GM19467 (cell line): Measurements from ENCODE around the gene CARD11.

Source experiments
- ATAC-seq: cut with Tn5 transposase; IDR thresholded peaks from one replicate; pipeline ENCODE4 v1.9.1; 2021; ENCODE audit warnings: mild to moderate bottlenecking, moderate library complexity; ENCODE audit not compliant: unreplicated experiment

Gene CARD11

DNA sequence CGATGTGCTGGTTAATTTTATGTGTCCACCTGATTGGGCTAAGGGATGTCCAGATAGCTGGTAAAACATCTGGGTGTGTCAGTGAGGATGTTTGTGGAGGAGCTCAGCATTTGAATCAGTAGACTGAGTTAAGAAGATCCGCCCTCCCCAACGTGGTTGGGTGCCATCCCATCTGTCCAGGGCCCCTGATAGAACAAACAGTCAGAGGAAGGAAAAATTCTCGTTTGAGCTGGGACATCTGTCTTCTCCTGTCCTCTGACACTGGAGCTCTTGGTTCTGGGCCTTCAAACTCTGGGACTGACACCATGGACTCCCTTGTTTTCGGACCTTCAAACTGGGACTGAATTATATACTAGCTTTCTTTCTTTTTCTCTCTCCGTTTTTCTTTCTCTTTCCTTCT lies 59.6 kb downstream of the CARD11 start:
- ATAC-seq, result no peak

DNA sequence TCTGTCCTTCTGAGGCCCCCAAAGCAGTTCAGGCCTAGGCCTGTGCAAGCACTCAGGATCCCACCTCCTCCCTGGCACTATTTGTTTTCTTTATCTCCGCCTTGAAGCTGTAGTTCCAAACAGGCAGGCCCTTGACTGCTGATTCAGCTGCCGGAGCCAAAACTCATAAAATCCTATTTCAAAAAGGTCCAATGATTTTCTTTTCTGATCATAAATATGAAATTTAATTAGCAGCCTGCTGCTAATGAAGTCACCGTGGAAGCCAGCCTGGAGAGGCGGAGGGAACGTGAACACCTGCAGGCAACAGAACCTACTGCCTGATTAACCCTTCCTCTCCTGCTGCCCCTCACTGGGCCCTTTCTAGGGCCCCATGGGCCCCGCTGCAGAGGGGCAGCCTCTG lies 60.1 kb downstream of the CARD11 start:
- no peak for ATAC-seq

DNA sequence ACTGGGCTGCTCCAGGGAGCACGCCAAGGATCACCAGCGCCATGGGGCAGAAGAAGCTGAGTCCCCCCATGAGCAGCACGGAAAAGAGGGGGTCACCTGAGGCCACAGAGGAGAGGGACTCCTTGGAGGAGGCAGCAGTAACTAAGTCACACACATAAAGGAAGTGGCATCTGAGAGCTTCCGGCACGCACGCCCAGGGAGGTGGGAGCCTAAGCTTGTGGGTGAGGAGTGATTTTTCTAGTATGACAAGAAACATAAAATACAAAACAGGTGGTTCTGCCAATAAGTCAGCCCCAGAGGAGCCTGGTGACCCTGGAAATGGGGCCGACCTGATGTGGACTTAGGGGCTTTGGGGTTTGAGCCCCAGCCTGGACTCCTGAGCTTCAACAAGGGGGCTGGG lies 60.8 kb downstream of the CARD11 start:
- ATAC-seq, result no peak

DNA sequence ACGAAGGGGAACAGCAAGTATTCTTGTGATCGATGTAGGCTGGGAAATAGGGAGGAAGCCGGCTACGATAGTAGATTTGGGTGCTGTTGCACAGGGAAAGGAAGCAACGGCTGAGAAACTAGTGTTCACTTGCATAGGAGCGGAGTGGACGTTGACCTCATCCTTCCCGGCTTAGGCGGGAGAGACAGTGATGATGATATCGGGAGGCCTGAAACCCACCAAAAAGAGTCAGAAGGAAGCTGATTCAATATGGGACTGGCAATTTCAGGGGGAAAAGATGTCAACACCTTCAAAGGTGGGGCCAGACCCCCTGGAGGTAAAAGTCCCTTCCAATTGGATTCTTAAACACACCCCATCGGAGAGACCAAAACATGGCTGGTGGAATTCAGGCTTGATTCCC lies 61.3 kb downstream of the CARD11 start:
- ATAC-seq, result no peak

DNA sequence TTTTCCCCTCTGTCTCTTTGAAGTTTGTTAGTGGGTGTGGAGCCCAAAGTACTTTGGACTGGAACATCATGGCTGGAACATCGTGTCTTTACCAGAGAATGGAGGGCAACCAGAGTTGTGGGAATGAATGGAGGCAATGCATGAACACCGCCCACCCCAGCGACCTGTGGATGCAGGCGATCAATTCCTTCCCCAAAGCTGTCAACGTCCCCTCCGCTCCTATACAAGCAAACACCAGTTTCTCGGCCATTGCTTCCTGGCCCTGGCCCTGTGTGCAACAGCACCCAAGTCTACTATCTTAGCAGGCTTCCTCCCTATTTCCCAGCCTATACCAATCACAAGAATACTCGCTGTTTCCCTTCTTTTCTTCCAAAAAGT lies 62.6 kb downstream of the CARD11 start:
- ATAC-seq, result no peak

DNA sequence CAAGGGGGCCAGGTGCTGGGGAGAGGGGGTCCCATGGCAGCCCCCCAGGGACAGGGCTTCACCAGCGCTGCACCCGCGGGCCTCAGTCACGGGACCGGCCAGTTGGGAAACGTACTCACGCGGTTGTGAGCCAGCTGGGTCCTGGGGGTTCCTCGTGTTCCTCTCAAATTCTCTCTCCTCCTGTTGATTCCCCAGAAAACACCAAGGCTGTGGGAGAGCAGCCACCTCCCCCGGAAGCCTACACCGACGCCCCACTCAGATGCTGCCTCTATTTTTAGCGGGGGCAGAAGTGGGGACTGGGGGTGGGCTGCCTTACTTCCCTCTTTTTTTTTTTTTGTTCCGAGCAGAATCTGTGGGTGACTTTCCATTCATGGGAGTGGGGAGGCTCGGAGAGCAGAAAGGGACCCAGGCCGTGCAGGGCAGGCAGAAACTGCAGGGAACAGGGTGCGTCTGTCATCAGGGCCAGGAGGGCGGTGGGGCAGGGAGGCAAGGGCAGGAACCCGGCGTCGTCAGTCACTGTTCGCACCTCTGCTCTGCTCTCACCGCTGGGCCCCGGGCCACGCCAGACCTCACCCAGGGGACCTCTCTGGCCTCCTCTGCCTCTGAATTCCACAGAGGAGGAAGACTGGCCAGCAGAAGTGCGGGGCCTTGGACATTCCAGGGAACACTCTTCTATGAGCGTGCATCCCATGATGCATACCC lies 63.1 kb downstream of the CARD11 start:
- ATAC-seq, result no peak

DNA sequence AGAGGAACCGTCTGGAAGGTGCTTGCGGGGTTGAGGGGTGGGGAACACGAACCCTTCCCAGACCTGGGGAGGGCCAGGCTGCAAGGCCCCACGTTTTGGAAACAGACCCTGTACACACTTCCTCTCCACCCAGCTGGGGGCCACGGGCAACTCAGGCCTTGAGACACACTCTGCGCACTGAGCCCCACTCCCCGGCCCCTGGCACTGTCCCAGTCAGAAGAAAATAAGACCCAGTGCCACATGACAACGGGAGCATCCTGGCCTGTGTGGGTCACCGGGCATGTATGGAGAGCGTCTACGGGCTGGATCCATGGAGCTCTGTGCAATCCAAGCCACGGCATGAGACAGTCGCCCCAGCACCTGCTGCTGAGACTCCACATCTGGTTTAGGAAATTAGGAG lies 63.7 kb downstream of the CARD11 start:
- ATAC-seq, result no peak

DNA sequence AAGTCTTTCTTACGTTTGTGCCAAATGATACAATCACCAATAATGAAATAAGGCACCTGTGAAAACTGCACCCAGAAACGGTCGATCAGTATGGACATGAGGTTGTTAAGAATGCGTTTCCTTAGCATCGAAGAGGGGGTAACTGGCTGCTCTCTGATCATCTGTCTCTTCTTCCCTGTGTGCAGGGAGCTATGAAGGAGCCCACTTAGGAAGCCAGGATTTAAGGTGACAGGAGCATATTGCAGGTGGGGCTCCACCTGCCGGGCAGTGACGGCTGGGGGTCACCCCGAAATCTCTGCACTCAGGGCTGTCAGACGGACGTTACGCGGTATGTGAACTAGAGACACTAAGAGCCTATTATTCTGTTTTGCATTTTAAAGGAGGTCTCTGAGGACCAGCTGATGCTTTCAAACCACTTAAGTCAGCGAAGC lies 64.5 kb downstream of the CARD11 start:
- ATAC-seq, result peak; percentile 33

DNA sequence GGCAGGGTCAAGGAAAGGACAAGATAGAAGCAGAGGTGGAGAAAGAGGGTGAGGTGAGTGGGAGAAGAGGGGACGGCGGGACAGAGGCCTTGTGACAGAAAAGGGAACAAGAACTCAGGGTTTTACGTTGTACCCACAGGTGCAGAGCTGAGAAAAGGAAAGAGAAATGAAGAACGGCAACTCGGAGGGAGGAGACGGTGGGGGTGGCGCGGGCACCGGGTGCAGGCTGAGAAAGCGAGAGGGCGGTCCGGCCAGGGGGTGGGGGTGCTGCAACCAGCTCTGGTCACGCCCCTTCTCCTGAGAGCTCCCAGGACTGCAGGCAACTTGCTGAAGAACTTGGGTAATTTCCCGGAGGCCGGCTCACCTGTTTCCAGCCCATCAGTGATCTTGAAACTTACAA lies 65.3 kb downstream of the CARD11 start:
- peak; percentile 78 for ATAC-seq

DNA sequence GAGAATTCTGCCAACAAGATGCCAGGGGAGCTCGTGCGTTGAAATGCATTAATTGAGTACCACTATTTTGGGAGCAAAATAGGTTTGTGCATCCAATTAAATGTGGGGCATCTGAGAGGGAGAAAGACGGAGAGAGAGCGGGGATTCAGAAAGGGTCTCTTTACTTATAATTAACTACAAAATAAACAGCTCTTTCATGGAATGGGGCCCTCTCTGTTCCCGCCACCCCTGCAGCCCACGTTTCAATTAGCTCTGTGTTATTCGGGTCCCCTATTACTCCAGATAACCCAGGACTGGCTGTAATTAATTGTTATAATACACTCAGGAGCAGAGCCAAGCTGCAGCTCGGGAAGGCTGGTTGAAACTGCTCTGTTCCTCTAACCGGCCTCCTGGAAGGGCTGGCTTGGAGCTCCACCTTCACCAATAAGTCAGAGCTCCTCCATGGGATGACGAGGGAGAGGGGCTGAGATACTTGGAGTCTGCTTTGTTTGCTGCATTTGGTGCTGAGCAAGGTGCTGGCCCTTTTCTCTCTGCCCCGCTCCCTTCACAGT lies 67.8 kb downstream of the CARD11 start:
- ATAC-seq, result no peak

DNA sequence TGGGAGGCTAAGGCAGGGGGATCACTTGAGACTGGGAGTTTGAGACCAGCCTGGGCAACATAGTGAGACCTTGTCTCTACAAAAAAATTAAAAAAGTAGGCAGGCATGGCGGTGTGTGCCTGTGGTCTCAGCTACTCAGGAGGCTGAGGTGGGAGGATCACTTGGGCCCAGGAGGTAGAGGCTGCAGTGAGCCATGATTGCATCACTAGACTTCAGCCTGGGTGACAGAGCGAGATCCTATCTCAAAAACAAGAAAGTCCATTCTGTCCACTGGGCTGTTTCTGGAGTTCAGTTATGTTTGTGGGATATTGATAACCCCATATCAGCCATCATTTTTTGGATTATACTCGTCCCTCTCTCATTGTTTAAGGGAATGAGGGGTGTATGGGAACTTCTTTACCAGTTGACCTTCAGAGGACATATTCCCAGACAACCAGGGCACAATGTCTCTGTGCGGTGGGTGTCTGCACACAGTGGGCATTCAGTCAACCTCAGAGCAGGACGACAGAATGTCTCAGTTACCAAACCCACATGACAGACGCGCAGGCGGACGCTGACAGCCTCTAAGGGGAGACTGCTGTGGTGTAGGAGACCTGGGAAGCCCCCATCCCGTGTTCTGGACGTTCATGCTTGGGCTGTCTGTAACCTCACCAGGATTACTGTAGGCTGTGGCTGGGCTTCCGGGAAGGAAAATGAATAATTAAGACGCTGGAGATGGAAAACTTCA lies 69.4 kb downstream of the CARD11 start:
- ATAC-seq, result no peak

DNA sequence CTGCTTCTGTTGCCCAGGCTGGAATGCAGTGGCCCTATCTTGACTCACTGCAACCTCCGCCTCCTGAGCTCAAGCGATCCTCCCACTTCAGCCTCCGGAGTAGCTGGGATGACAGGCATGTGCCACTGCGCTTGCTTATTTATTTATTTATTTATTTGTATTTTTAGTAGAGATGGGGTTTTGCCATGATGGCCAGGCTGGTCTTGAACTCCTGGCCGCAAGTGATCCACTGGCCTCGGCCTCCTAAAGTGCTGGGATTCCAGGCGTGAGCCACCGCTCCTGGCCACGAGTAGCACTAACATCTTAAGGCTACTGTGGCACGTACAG lies 70.9 kb downstream of the CARD11 start:
- ATAC-seq, result no peak

DNA sequence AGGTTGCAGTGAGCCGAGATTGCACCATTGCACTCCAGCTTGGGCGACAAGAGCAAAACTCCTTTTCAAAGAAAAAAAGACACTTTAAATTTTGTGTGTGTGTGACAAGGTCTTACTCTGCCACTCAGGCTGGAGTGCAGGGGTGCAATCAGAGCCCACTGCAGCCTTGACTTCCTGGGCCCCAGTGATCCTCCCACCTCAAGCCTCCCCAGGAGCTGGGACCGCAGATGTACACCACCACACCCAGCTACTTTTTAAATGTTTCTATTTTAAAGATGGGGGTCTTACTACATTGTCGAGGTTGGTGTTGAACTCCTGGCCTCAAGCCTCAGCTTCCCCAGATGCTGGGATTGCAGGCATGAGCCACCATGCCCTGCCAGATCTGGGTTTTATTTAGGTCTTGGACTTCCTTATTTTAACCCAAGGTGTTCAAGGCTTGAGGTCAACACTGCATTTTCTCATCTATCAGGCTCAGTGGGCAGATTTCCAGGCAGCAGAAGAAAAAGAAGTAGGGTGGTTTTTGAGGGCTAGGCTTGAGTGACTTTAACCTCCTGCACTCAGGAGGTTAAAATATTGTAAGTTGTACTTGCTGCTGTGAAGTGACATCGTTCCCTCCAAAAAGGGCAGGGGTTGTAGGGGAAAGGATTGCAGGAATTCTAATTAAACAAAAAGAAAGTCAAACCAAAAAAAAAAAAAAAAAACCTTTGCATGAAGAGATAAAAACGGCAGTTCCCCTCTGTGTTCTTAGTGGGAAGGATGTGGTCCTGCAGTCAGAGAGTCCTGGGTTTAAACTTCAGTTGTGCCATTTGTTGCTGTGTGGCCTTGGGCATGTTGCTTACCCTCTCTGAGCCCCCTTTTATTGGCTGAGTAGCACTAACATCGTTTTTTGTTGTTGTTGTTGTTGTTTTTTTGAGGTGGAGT lies 71.5 kb downstream of the CARD11 start:
- peak; percentile 67 for ATAC-seq

DNA sequence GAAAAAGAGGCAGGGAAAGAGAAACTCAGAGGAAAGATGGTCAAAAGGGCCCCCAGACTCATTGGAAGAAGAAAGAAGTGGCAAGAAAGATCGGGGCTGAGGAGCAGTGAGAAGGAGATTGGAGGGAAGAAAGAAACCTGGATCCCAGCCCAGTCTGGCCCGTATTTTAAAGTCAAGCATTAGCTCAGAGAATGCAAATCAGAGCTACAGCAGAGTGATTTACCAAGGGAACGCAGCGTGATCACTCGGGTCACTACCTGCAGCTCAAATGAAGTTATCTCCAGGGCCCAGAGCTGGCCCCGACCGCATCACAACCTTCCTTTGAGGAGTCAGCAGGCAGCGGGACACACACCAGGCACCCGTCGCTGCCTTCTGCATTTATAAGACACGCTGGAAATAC lies 72.8 kb downstream of the CARD11 start:
- no peak for ATAC-seq

DNA sequence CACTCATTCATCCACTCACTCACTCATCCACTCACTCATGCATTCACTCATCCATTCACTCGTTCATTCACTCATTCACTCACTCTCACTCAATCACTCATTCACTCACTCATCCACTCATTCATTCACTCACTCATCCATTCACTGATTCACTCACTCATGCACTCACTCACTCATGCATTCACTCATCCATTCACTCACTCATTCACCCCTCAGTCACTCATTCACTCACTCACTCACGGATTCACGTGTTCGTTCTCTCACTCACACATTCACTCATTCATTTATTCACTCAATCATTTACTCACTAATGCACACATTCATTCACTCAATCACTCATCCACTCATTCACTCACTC lies 73.4 kb downstream of the CARD11 start:
- ATAC-seq, result no peak

DNA sequence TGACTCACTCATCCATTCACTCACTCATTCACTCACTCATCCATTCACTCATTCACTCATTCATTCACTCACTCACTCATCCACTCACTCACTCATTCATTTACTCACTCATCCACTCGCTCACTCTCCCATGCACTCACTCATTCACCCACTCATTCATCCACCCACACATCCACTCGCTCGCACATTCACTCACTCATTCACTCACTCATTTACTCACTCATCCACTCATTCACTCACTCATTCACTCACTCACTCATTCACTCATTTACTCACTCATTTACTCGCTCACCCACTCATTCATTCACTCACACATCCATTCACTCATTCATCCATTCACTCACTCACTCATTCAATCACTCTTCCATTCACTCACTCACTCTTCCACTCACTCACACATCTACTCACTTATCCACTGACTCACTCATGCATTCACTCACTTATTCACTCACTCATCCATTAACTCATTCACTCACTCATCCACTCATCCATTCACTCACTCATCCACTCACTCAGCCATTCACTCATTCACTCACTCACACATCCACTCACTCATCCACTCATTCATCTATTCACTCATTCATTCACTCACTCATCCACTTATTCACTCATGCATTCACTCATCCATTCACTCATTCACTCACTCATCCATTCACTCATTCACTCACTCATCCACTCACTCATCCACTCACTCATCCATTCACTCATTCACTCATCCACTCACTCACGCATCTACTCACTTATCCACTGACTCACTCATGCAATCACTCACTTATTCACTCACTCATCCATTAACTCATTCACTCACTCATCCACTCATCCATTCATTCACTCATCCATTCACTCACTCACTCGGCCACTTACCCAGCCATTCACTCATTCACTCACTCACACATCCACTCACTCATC lies 74.0 kb downstream of the CARD11 start:
- ATAC-seq, result no peak

DNA sequence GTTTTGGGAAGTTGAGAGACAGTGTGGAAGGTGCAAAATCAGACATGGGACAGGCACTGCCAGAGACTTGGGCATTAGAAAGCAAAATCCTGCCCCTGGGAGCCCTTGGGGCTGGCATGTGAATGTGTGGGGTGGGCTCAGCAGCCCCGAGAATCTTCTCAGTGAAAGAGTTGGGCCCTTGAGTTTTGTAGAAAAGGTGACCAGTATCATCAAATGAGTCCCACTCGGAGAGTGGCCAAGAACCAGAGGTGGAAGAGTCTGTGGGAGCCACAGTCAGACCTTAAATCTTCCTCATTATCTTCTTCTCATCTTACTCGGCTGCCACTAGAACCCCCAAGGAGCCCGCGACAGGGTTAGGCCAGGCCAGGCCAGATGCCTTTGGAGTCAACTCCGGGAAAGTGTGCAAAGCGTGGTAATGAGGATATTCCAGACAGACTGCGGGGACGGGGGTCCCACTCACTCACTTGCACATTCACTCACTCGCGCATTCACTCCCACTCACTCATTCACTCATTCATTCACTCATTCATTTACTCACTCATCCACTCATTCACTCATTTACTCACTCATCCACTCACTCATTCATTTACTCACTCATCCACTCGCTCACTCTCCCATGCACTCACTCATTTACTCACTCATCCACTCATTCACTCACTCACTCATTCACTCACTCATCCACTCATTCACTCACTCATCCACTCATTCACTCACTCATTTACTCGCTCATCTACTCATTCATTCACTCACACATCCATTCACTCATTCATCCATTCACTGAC lies 74.9 kb downstream of the CARD11 start:
- ATAC-seq, result no peak

DNA sequence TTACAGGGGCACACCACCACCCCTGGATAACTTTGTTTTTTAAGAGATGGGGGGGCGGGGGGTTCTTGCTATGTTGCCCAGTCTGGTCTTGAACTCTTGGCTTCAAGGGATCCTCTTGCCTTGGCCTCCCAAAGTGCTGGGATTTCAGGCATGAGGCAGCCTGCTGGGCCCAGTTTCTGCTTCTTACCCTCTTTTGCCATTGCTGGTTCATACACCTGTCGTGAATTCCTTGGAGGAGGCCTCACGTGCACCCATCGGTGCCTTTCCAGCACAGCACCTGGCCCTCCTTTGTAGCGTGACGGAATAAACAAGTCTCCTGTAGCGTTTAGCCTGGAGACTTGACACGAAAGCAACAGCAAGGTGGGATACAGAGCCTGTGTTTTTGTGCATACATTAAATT lies 75.5 kb downstream of the CARD11 start:
- ATAC-seq, result no peak

DNA sequence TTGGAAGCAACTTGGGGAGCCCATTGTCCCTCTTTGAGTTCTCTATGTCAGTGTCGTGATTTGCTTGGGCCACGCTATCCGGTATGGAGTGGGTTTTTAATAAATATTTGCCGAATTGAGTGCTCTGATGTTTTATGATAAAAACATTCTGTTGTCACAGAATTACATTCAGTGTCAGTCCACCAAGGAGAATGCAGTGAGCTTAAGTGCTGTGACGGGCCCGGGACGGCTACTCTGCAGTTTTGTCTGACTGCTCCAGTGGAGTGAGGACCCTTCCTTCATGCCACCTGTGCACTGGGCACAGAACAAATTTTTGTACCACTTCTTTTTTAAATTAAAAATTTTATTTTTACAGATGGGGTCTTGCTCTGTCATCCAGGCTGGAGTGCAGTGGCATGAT lies 76.0 kb downstream of the CARD11 start:
- no peak for ATAC-seq

DNA sequence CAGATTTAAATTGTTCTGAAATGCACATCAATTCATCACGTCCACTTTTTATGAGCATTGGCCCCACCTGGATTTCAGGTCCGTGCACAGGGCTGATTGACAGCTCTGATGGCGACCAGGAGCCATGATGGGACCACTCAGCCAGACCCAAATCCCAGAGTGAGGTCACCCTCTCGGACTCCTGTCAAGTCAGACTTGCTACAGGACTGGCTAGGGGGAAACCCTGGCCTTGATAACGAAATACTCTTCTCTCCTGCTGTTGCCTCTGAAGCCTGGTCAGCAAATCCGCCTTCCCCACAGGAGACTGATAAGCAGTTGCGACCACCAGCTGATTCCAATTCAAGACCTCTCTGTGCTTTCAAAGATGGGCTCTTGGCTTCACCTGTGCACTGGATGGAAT lies 76.4 kb downstream of the CARD11 start:
- ATAC-seq, result no peak
